ENCODE measurements around the gene KCTD17.

- TF ChIP-seq CTCF (conservative IDR thresholded peaks at IDR 0.05) (no peak), EZH2 (IDR thresholded peaks at IDR 0.05; ENCODE audit: low read depth) (no peak)
Observed at GRCh38 chr22:37001826-37002225, 49.7 kb upstream of the KCTD17 start.

All from PC-9 (cell line).